BJ (cell line): ENCODE measurements around the gene CCDC57. TPM values are rescaled to one million over a fixed set of nuclear protein-coding genes. Genes with fewer than 3 reads are reported as not detected.

ENCODE experiments used
- CTCF ChIA-PET: fragments of 350-600 bp; formaldehyde crosslinking; extraction: SDS; loops from one replicate; lab custom pipeline; 2021; ENCODE audit warnings: antibody characterized with exemption, inconsistent platforms; lab: Yijun Ruan, JAX
- POLR2A ChIA-PET: fragments of 300-600 bp; sonication (Branson Sonifier 250); formaldehyde crosslinking; extraction: SDS; loops from one replicate; lab custom pipeline; 2021; ENCODE audit warnings: antibody characterized with exemption; lab: Charles Lee
- DNase-seq: peaks from one replicate; pipeline ENCODE4 v3.0.0-alpha.2; 2011; ENCODE audit warnings: low read depth
- H3K27me3 ChIP-seq: 2 replicates; pipeline ENCODE4 v1.6.0; 2011; ENCODE audit warnings: low read length; ENCODE audit not compliant: control insufficient read depth, insufficient read depth
- H3K36me3 ChIP-seq: 2 replicates; pipeline ENCODE4 v1.5.1; 2011; ENCODE audit warnings: low read length; ENCODE audit not compliant: control insufficient read depth, insufficient read depth
- H3K4me3 ChIP-seq: 2 replicates; pipeline ENCODE4 v1.5.1; 2011; ENCODE audit warnings: low read depth, mild to moderate bottlenecking, control low read depth, low read length
- CTCF ChIP-seq: IDR thresholded peaks from 2 replicates; pipeline ENCODE4 v1.5.1; 2011; ENCODE audit warnings: low read depth, mild to moderate bottlenecking, control low read depth, inconsistent platforms, low read length, moderate library complexity; ENCODE audit not compliant: insufficient read depth
- polyA plus RNA-seq: library from polyadenylated mRNA; depleted of rRNA; stranded (reverse); fragments of >200 nt; gene quantifications from 2 replicates; pipeline ENCODE4 v1.2.3, GENCODE V29; 2011

The CCDC57 gene
- polyA plus RNA-seq, 1 experiment = 15.4 TPM

- CTCF ChIA-PET = interaction anchor here (2.5 kb wide), 1 partner anchor 29 kb away, joined by 7 read pairs; no protein-coding TSS in a partner anchor
- no peak overlapping the region for H3K4me3 ChIP-seq
- no peaks in the 10 kb centered on the region for H3K27me3 ChIP-seq
- DNase-seq = no peak
- POLR2A ChIA-PET = no interaction called here
- peaks cover 64% of the 10 kb centered on the region for H3K36me3 ChIP-seq
- no peak for TF ChIP-seq CTCF
Measured at GRCh38 chr17:82059272-82060000, 153.2 kb downstream of the CCDC57 start.

DNA sequence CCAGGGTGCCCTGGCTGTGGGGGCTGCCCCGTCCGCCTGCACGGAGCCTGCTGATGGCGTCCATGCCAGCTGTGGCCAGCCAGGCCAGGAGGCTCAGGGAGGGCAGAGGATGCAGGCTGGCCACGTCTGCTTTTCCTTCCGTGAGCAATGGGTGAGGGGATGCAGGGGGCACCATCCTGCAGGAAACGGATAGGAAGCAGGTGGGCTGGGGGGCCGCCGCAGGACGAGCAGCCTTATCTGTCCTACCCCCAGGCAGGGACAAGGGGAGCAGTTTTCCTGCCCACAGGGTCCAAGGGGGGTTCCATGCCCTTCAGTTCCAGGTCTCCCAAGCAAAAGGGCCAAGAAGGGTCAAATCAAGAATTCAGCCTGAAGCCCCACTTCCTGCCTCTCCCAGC is 153.8 kb downstream of the CCDC57 start:
- ChIA-PET CTCF (interaction anchor here (2.5 kb wide), 1 partner anchor 29 kb away, joined by 7 read pairs; no protein-coding TSS in a partner anchor), POLR2A (no interaction called here)
- TF ChIP-seq CTCF = no peak
- Histone ChIP-seq H3K27me3 (no peaks in the 10 kb centered on the region), H3K36me3 (peaks cover 68% of the 10 kb centered on the region), H3K4me3 (no peak overlapping the region)
- DNase-seq = no peak

DNA sequence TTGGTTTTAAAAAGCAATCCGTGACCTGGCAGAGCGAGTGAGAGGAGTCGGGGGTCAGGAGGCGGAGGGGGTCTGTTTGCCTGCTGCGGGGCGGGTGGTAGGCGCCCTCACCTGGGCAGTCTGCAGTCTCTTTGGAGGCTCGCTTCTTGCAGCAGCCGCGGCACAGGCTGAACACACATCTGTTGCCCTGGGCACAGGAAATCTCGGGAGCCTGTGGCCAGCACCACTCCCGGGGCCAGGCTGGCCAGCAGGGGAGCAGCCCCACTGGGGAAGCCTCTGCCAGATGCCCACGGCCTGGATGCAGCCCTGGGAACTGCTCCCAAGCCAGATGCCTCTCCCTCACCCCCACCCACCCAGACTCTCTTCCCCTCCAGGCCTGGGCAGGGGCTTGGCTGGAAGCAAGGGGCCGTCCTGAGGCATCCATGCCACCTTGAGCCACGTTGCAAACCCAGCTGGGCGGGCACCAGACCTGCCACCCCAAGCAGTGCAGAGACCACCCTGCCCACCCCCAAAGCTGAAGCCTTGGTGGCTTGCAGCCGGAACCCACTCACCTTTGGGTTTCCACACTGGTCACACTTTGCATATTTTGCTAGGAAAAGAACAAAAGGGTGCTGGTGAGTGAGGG is 154.3 kb downstream of the CCDC57 start:
- CTCF ChIA-PET = interaction anchor here (1.4 to 2.5 kb wide), 2 partner anchors 28 to 98 kb away, joined by 5 to 7 read pairs; no protein-coding TSS in a partner anchor
- H3K36me3 ChIP-seq = peaks cover 69% of the 10 kb centered on the region
- DNase-seq = no peak

GRCh38 chr17:82056729-82057621 is 155.7 kb downstream of the CCDC57 start:
- no peak for DNase-seq
- Histone ChIP-seq H3K27me3 (no peaks in the 10 kb centered on the region), H3K36me3 (peaks cover 60% of the 10 kb centered on the region), H3K4me3 (no peak overlapping the region)
- TF ChIP-seq CTCF = no peak
- CTCF ChIA-PET = interaction anchor here (1.0 to 1.4 kb wide), 2 partner anchors 26 to 97 kb away, joined by 3 to 5 read pairs; no protein-coding TSS in a partner anchor
- POLR2A ChIA-PET = no interaction called here

More for the DNA sequence above, 154.3 kb downstream of the CCDC57 start:
- Histone ChIP-seq H3K27me3 (no peaks in the 10 kb centered on the region), H3K4me3 (no peak overlapping the region)
- no peak for TF ChIP-seq CTCF
- POLR2A ChIA-PET = no interaction called here
